GM18867 (cell line): Measurements from ENCODE around the gene ARSG.

Source experiments
- ATAC-seq: cut with Tn5 transposase; IDR thresholded peaks from one replicate; pipeline ENCODE4 v1.9.1; 2021; ENCODE audit warnings: mild to moderate bottlenecking, moderate library complexity; ENCODE audit not compliant: unreplicated experiment

The ARSG gene

GRCh38 chr17:68463211-68464019, 172.1 kb downstream of the ARSG start:
- ATAC-seq, result no peak

GRCh38 chr17:68468334-68468733, 177.0 kb downstream of the ARSG start:
- ATAC-seq, result no peak

GRCh38 chr17:68468788-68469187, 177.5 kb downstream of the ARSG start:
- ATAC-seq, result no peak
